HG02943 (cell line): Measurements from ENCODE around the gene SEC16B.

Experiments used
- ATAC-seq: cut with Tn5 transposase; IDR thresholded peaks from one replicate; pipeline ENCODE4 v1.9.1; 2021; ENCODE audit warnings: mild to moderate bottlenecking, low read depth, moderate library complexity; ENCODE audit not compliant: unreplicated experiment

Gene SEC16B

GRCh38 chr1:177981200-177981599 lies 11.3 kb upstream of the SEC16B start:
- ATAC-seq: no peak

- no peak for ATAC-seq
Observed at GRCh38 chr1:177979272-177979671, 9.4 kb upstream of the SEC16B start.

GRCh38 chr1:177978530-177978929 lies 8.7 kb upstream of the SEC16B start:
- ATAC-seq: no peak

GRCh38 chr1:177977141-177977540 lies 7.3 kb upstream of the SEC16B start:
- no peak for ATAC-seq

- ATAC-seq: no peak
Observed at GRCh38 chr1:177976596-177976995, 6.7 kb upstream of the SEC16B start.

- no peak for ATAC-seq
Observed at GRCh38 chr1:177975588-177976495, 6.0 kb upstream of the SEC16B start.

GRCh38 chr1:177973585-177973984 lies 3.7 kb upstream of the SEC16B start:
- no peak for ATAC-seq

- ATAC-seq: no peak
Observed at GRCh38 chr1:177969109-177969508, 749 bp downstream of the SEC16B start.

GRCh38 chr1:177966199-177966598 lies 3.7 kb downstream of the SEC16B start:
- no peak for ATAC-seq

- ATAC-seq: no peak
Observed at GRCh38 chr1:177965293-177965692, 4.6 kb downstream of the SEC16B start.

GRCh38 chr1:177964336-177964735 lies 5.5 kb downstream of the SEC16B start:
- ATAC-seq: no peak

- ATAC-seq: no peak
Observed at GRCh38 chr1:177960939-177961622, 8.8 kb downstream of the SEC16B start.

- no peak for ATAC-seq
Observed at GRCh38 chr1:177959811-177960515, 9.9 kb downstream of the SEC16B start.

GRCh38 chr1:177958092-177958491 lies 11.8 kb downstream of the SEC16B start:
- no peak for ATAC-seq

GRCh38 chr1:177954076-177954475 lies 15.8 kb downstream of the SEC16B start:
- no peak for ATAC-seq

- no peak for ATAC-seq
Observed at GRCh38 chr1:177953549-177953948, 16.3 kb downstream of the SEC16B start.

GRCh38 chr1:177952691-177953090 lies 17.2 kb downstream of the SEC16B start:
- no peak for ATAC-seq

- ATAC-seq: no peak
Observed at GRCh38 chr1:177952249-177952648, 17.6 kb downstream of the SEC16B start.

- no peak for ATAC-seq
Observed at GRCh38 chr1:177950506-177950905, 19.4 kb downstream of the SEC16B start.

- no peak for ATAC-seq
Observed at GRCh38 chr1:177948336-177948972, 21.4 kb downstream of the SEC16B start.

GRCh38 chr1:177947623-177948022 lies 22.2 kb downstream of the SEC16B start:
- no peak for ATAC-seq
